Spinal cord (tissue), 10 donors: ENCODE data around the gene SLC30A5. TPM values are rescaled to one million over a fixed set of nuclear protein-coding genes. Genes with fewer than 3 reads are reported as not detected.
"Not testable (repeated sequence)": the region's sequence is repeated elsewhere in the genome, so short reads cannot be mapped to it uniquely, and the experiment has no call there.

ENCODE experiments used
- DNase-seq, 6 donors: peaks; one replicate each; pipeline versions ENCODE4 v3.0.0 to v3.0.0-alpha.2; 2013 to 2015; ENCODE audit warnings: low spot score in 6 of 6, low read depth in 4 of 6
- H3K27ac ChIP-seq: one replicate; pipeline ENCODE4 v1.5.1; 2013; ENCODE audit warnings: low read depth, low read length, control low read depth
- H3K27me3 ChIP-seq: one replicate; pipeline ENCODE4 v1.6.1; 2013; ENCODE audit warnings: low read length; ENCODE audit not compliant: control insufficient read depth, insufficient read depth
- H3K36me3 ChIP-seq: one replicate; pipeline ENCODE4 v1.6.1; 2013; ENCODE audit warnings: low read length; ENCODE audit not compliant: control insufficient read depth, insufficient read depth
- H3K4me1 ChIP-seq: one replicate; pipeline ENCODE4 v1.6.1; 2013; ENCODE audit warnings: low read length; ENCODE audit not compliant: control insufficient read depth, insufficient read depth
- H3K4me3 ChIP-seq: one replicate; pipeline ENCODE4 v1.5.1; 2013; ENCODE audit warnings: low read depth, low read length, control low read depth
- H3K9me3 ChIP-seq: one replicate; pipeline ENCODE4 v1.6.1; 2013; ENCODE audit warnings: low read length; ENCODE audit not compliant: control insufficient read depth, insufficient read depth
- WGBS: methylation state at CpG from one replicate; pipeline ENCODE4 v1.1.5; 2013; ENCODE audit warnings: missing lambda C conversion rate; ENCODE audit not compliant: insufficient coverage; 5-methylcytosine and 5-hydroxymethylcytosine counted together
- long read RNA-seq, 4 donors: transcript quantifications; one replicate each; lab custom pipeline, GENCODE V29; 2026
- polyA plus RNA-seq, 2 donors: library from polyadenylated mRNA; unstranded; fragments of 120-200 nt; gene quantifications; one replicate each; pipeline ENCODE4 v1.2.1, GENCODE V29; 2013; ENCODE audit not compliant: insufficient read length in 2 of 2
- total RNA-seq, 2 donors: library from RNA; depleted of rRNA in 1 of 2; stranded (reverse); fragments of 120-200 nt in 1 of 2; fragments of >200 nt in 1 of 2; gene quantifications; one replicate each; pipeline versions ENCODE4 v1.2.3 to v1.2.4, GENCODE V29; 2013 to 2014
- donor health status: healthy.

Gene SLC30A5
- 10 to 100 TPM; 60.6 to 68.9 TPM for total RNA-seq
- polyA plus RNA-seq: 10 to 100 TPM; 51.6 to 56.3 TPM
- long read RNA-seq, donor 1, full-length matches to known transcripts: 15 of 20 reads
- long read RNA-seq, donor 1, partial matches to known transcripts: 5 of 20 reads
- long read RNA-seq, donor 1, other reads (novel, unspliced or antisense): 0 of 20 reads
- long read RNA-seq, donor 2, full-length matches to known transcripts: 13 of 23 reads
- long read RNA-seq, donor 2, partial matches to known transcripts: 10 of 23 reads
- long read RNA-seq, donor 2, other reads (novel, unspliced or antisense): 0 of 23 reads
- long read RNA-seq, donor 3, full-length matches to known transcripts: 5 of 5 reads
- long read RNA-seq, donor 3, partial matches to known transcripts: 0 of 5 reads
- long read RNA-seq, donor 3, other reads (novel, unspliced or antisense): 0 of 5 reads
- long read RNA-seq, donor 4, full-length matches to known transcripts: 7 of 12 reads
- long read RNA-seq, donor 4, partial matches to known transcripts: 5 of 12 reads
- long read RNA-seq, donor 4, other reads (novel, unspliced or antisense): 0 of 12 reads

- under 1% methylated on average over 77 of the region's 79 CpGs for WGBS
Observed at GRCh38 chr5:69093771-69094482, at the start of gene SLC30A5. Gene SLC30A5, plus strand, starts transcription at chr5:69094014. Its CDS starts 242 bp downstream, at chr5:69094256.

DNA sequence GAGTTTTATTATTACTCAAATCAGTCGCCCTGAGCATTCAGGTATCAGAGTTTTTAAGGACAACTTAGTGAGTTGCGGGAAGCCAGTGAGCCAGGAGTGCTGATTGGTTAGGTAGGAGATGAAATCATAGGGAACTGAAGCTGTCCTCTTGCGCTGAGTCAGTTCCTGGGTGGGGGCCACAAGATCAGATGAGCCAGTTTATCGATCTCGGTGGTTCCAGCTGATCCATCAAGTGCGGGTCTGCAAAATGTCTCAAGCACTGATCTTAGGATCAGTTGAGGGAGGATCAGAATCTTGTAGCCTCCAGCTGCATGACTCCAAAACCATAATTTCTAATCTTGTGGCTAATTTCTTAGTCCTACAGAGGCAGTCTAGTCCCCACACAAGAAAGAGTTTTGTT, 48.6 kb upstream of the SLC30A5 start:
- not testable (repeated sequence) for H3K36me3 ChIP-seq, DNase-seq, H3K27ac ChIP-seq, H3K27me3 ChIP-seq, H3K4me1 ChIP-seq, H3K4me3 ChIP-seq, H3K9me3 ChIP-seq
- 95% methylated on average over 6 of the region's 6 CpGs for WGBS

More at GRCh38 chr5:69093771-69094482, at the start of gene SLC30A5:
- H3K27me3 ChIP-seq: no peaks in the 10 kb centered on the region
- peak within 1 kb of the TSS; percentile 78 for H3K4me3 ChIP-seq
- peak; percentile 90 to 100 (median 98) for DNase-seq
- H3K27ac ChIP-seq: peak within 1 kb of the TSS; percentile 78
- H3K4me1 ChIP-seq: peaks cover 16% of the 10 kb centered on the region
- no peaks in the 10 kb centered on the region for H3K9me3 ChIP-seq
- H3K36me3 ChIP-seq: peaks cover 17% of the 10 kb centered on the region

GRCh38 chr5:69046375-69046957, 47.3 kb upstream of the SLC30A5 start:
- no peak for DNase-seq
- Histone ChIP-seq H3K27ac (no peak overlapping the region), H3K27me3 (no peaks in the 10 kb centered on the region), H3K4me3 (no peak overlapping the region), H3K9me3 (no peaks in the 10 kb centered on the region), H3K4me1 (no peaks in the 10 kb centered on the region), H3K36me3 (no peaks in the 10 kb centered on the region)
- 87% methylated on average over 7 of the region's 8 CpGs for WGBS

GRCh38 chr5:69048230-69048629, 45.6 kb upstream of the SLC30A5 start:
- DNase-seq: peak in 3 of 6 donors; percentile 31 to 71 (median 56)
- Histone ChIP-seq H3K4me3 (no peak overlapping the region), H3K27ac (no peak overlapping the region), H3K9me3 (no peaks in the 10 kb centered on the region), H3K27me3 (no peaks in the 10 kb centered on the region), H3K4me1 (no peaks in the 10 kb centered on the region), H3K36me3 (no peaks in the 10 kb centered on the region)
- WGBS: 100% methylated on average over 1 of the region's 3 CpGs

- Histone ChIP-seq H3K4me3 (no peak overlapping the region), H3K36me3 (no peaks in the 10 kb centered on the region), H3K4me1 (no peaks in the 10 kb centered on the region), H3K27me3 (no peaks in the 10 kb centered on the region), H3K9me3 (no peaks in the 10 kb centered on the region), H3K27ac (no peak overlapping the region)
- no peak for DNase-seq
- WGBS: no CpG with 5 or more reads among the region's 1 CpG
Observed at GRCh38 chr5:69049151-69049550, 44.7 kb upstream of the SLC30A5 start.

DNA sequence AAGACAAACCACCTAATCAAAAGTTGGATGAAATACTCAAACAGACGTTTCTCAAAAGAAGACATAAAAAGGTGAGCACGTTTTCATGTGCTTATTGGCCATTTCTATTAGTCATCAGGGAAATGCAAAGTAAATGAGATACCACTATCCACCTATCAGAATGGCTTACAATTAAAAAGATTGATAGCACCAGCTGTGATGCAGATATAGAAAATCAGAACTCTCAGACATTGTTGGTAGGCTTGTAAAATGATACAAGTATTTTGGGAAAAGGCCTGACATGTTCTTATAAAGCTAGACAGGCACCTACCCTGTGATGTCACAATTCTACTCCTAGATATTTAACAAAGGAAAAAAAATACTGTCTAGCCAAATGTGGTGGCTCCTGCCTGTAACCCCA, 44.0 kb upstream of the SLC30A5 start:
- Histone ChIP-seq H3K36me3 (no peaks in the 10 kb centered on the region), H3K27ac (no peak overlapping the region), H3K27me3 (no peaks in the 10 kb centered on the region), H3K4me3 (no peak overlapping the region), H3K9me3 (no peaks in the 10 kb centered on the region), H3K4me1 (no peaks in the 10 kb centered on the region)
- WGBS: no CpG with 5 or more reads among the region's 2 CpGs
- DNase-seq: no peak

DNA sequence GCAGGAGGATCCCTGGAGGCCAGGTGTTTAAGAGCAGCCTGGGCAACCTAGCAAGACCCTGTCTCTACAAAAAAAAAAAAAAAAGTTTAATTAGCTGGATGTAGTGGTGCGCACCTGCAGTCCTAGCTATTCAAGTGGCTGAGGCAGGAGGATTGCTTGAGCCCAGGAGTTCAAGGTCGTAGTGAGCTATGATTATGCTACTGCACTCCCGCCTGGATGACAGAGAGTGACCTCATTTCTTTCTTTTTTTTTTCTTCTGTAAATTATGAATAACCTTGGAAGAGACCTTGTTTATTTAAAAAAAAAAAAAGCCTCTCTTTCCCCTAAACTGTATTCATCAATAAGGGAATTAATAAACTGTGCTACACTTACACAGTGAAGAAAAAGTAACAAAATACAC, 43.6 kb upstream of the SLC30A5 start:
- Histone ChIP-seq H3K4me3 (no peak overlapping the region), H3K27me3 (no peaks in the 10 kb centered on the region), H3K4me1 (no peaks in the 10 kb centered on the region), H3K9me3 (no peaks in the 10 kb centered on the region), H3K36me3 (no peaks in the 10 kb centered on the region), H3K27ac (no peak overlapping the region)
- WGBS: no CpG with 5 or more reads among the region's 3 CpGs
- no peak for DNase-seq

- H3K27me3 ChIP-seq: no peaks in the 10 kb centered on the region
- no peak for DNase-seq
- H3K36me3 ChIP-seq: no peaks in the 10 kb centered on the region
- no peaks in the 10 kb centered on the region for H3K9me3 ChIP-seq
- H3K4me3 ChIP-seq: no peak overlapping the region
- WGBS: 100% methylated on average over 1 of the region's 6 CpGs
- no peaks in the 10 kb centered on the region for H3K4me1 ChIP-seq
- no peak overlapping the region for H3K27ac ChIP-seq
Observed at GRCh38 chr5:69052181-69052580, 41.6 kb upstream of the SLC30A5 start.

GRCh38 chr5:69074664-69075521, 18.9 kb upstream of the SLC30A5 start:
- WGBS: 94% methylated on average over 32 of the region's 32 CpGs
- Histone ChIP-seq H3K9me3 (no peaks in the 10 kb centered on the region), H3K4me3 (no peak overlapping the region), H3K4me1 (no peaks in the 10 kb centered on the region), H3K27ac (no peak overlapping the region), H3K36me3 (no peaks in the 10 kb centered on the region), H3K27me3 (no peaks in the 10 kb centered on the region)
- DNase-seq: no peak
